Gastroesophageal sphincter (tissue), 3 donors: ENCODE data around the gene TXNDC17.
"Not testable (repeated sequence)": the region's sequence is repeated elsewhere in the genome, so short reads cannot be mapped to it uniquely, and the experiment has no call there.

Experiments
- CTCF ChIP-seq, 4 experiments: fragments of 200-600 bp in 2 of 4; fragments of 450-650 bp in 2 of 4; sonication (generic) in 1 of 4; IDR thresholded peaks; one replicate each; pipeline ENCODE4 v1.5.1; 2017 to 2019; ENCODE audit warnings: antibody characterized with exemption in 4 of 4, mild to moderate bottlenecking in 2 of 4, moderate library complexity in 2 of 4
- POLR2AphosphoS5 ChIP-seq: sonication (generic); formaldehyde crosslinking; IDR thresholded peaks from one replicate; pipeline ENCODE4 v1.6.1; 2017; ENCODE audit warnings: antibody characterized with exemption

GRCh38 chr17:6691958-6692357 lies 51.1 kb downstream of the TXNDC17 start:
- TF ChIP-seq CTCF (IDR thresholded peaks at IDR 0.05); POLR2AphosphoS5: not testable (repeated sequence)
